Stimulated activated CD8-positive, alpha-beta memory T cell treated with anti-CD3 and anti-CD28 coated beads, Interleukin-2, amount 100 ng/mL, for 48 hours (primary cell): Measurements from ENCODE around the gene PDXDC1.
A peak's percentile ranks its signal among the peaks of the same experiment; 100 is the strongest.
"Not testable (repeated sequence)": the region's sequence is repeated elsewhere in the genome, so short reads cannot be mapped to it uniquely, and the experiment has no call there.

ENCODE experiments used
- DNase-seq, 2 donors: peaks; one replicate each; pipeline ENCODE4 v3.0.0-alpha.2; 2020; ENCODE audit warnings: low read depth in 2 of 2

PDXDC1 gene

GRCh38 chr16:15133554-15133953 is 158.7 kb downstream of the PDXDC1 start:
- not testable (repeated sequence) for DNase-seq

DNA sequence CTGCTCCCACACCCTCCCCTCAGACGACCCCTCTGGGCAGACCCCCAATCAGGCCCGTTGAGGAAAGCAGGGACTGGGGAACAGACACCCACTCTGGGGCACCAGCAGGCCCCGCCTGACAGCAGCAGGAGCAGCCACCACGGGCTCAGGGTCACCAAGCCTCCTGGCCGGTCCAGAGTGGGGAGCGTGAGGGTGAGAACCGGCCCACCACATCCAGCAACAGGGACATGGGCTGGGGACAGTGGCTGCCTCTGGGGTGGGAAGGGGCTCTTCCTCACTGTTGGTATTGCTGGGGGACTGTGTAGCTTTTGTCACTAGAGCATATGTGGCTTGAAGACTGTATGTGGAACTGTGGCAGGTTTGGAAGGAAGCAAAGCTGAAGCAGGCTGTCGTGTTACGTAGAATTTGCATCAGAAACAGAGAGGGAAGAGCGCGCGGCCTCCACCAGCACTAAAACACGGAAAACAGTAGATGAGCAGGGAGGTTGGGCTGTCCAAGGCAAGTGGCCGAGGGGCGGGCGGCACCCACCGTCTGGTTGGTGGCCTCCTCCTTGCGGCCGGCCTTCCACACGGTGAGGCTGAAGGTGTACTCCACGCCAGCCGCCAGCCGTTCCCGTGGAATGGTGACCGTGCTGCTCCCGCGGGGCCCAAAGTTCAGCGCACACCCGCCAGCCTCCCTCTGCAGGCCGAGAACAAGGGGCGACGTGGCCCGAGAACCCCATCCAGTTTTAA is 160.1 kb downstream of the PDXDC1 start:
- DNase-seq: not testable (repeated sequence)

GRCh38 chr16:15135483-15136360 is 160.9 kb downstream of the PDXDC1 start:
- DNase-seq: not testable (repeated sequence)

DNA sequence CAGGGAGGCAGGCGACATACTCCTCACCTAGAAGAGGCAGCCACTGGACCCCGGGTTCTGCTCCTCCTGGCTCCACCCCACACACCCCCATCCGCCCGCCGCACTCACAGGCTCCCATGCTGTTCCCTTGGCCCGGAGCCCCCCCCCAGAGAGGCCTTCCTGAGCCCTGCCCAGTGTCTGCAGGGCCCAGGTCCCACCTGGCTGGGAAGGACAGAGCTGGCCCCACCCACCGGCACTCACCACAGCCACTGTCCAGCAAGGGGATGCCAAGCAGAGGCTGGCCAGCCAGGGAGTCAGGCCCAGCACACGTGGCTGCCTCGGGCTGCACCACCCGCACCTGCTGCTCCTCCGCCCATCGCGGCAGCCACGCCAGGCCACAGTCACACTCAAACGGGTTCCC is 162.7 kb downstream of the PDXDC1 start:
- not testable (repeated sequence) for DNase-seq

- not testable (repeated sequence) for DNase-seq
Observed at GRCh38 chr16:15140444-15141365, 165.9 kb downstream of the PDXDC1 start.

DNA sequence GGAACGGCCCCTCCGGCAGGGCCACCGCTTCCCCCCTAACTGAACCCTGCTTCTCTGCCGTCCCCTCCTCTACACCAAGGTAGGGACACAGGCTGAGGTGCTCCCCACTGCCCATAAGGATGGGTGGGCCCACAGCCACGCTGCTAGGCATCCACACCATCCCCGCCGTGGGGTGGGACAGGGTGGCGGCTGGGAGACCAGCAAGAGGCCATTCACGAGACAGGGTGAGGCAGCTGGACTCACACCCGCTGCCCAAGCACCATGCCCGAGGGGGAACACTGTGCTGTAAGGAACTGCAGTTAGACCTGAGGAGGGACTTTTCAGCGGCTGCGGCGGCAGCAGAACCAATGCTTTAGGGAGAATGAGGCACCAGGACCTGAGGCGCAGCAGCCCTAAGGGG is 166.8 kb downstream of the PDXDC1 start:
- DNase-seq: no peak

DNA sequence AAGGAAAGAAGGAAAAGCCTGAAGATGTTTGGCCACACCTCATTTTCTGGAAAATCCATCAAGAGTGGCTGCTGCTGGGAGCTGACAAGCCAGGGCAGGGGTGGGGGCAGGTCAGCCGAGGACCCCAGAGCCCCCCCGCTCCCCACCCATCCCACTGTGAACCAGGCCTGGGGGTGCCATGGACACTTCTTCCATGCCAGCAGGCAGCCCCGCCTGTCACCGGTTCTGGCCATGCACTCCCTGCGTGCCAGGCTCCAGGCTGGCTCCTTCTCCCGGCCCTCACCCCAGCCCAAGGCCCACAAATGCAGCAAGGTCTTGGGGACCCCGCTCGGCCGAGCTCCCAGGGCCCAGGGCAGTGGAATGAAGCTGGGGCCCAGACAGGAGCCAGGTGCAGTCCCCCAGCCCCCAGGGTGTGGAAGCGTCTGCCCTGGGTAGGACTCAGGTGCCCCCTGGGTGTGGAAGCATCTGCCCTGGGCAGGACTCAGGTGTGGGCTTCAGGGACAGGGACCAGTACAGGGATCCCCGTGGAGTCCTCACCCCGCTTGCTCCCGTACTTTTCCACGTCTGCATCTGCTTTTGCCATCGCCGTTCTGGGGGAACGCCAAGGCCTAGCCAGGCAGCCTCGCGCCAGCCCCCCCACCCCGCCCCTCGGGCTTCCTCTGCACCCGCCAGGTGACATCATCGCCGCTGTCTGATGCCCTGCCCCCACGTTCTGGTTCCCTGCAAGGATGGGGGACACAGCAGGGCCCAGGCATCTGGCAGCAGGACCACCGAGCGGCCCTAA is 167.5 kb downstream of the PDXDC1 start:
- DNase-seq: not testable (repeated sequence)

DNA sequence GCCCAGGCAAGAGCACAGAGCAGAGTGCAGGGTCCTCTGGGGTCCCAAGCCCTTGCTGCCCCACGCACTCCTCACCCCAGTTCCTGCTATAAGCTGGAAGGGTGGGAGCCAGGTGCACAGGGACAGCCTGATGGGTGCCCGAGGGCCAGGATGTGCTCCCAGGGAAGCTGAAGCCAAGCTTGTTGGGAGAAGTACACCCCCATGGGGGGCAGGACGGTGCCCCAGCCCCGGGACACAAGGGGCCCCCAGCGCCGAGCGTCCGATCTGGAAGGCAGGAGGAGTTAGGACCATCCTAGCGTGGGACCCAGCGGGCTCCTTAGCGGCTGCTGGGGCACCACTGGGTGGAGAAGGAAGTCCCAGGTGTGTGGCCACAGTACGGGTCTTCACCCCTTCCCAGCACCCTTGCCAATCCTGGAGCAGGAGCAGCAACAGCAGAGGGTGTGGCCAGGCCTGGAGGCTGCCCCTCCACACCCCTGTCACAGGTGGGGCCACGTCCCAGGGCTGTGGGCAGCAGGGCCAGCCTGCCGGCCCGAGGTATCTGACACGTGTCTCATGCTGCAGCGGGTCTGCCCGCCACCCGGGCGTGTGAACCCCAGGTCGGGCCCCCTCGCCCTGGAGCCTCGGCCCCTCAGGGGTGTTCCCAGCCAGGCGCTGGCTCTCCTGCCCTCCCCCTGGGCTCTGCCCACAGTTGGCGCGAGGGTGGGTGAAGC is 168.2 kb downstream of the PDXDC1 start:
- DNase-seq: not testable (repeated sequence)

GRCh38 chr16:15143601-15144091 is 168.8 kb downstream of the PDXDC1 start:
- DNase-seq: not testable (repeated sequence)

- DNase-seq: not testable (repeated sequence)
Observed at GRCh38 chr16:15144092-15144631, 169.3 kb downstream of the PDXDC1 start.

DNA sequence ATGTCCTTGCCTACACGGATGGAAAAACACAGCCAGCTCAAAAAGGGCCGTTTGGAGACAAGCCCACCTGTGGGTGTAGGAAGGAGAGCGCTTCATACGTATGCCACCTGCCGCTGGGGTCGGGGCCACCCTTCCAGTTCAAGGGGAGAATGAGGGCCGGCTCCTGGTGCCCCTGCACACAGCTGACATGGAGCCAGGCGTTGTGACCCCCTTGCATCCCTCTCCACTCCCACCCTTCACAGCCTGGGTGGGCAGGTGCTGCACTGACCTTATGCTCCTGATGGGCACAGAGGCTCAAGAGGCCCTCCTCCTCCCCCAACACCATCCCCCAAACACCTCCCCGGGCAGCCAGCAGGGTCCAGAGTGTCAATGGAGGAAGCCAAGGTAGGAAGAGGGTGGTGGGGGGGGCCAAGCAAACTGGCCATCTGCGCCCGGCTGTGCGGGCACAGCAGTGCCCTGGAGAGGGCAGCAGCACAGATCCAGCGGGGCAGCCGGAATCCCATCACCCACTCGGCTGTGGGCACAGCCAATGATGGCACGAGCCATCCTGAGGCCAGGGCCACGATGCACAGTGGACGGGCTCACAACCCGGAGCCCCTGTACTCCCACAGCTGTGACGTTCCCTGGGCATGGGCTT is 170.1 kb downstream of the PDXDC1 start:
- not testable (repeated sequence) for DNase-seq

- not testable (repeated sequence) for DNase-seq
Observed at GRCh38 chr16:15145418-15146263, 170.8 kb downstream of the PDXDC1 start.

DNA sequence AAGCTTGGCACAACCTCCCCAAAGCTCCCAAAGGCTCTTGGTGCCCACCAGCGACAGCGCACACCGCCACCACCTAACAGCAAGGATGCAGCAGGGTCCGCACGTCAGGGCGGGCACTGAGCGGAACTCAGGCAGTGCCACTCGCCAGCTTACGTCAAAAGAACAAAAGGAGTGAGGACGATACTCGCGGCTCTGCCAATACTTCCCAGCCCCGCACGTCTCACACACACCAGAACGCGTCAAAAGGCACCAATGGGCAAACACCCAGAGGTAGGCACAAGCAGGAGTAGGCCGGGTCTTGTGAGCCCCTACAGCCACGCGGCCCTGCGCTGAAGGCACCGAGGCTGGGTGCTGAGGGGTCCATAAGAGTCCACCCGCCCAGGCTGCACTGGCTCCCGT is 171.4 kb downstream of the PDXDC1 start:
- DNase-seq: not testable (repeated sequence)

DNA sequence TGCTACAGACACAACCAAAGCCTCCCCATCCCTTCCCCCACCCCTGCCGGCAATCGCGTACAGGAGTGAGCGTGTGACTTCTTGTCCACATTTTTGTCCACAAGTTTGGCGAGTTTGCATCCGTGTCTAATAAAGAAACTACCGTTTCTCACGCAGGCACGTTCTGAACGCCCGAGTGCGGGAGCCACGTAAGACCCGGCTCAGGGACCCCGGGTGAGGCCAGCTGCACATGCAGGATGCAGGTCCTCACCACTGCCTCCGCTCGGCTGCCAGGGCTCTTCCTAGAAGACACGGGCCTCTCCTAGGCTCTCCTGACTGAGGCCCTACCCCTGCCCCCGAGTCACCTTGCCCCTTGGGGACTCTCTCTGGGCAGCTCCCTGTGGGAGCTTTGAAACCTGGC is 174.0 kb downstream of the PDXDC1 start:
- not testable (repeated sequence) for DNase-seq

DNA sequence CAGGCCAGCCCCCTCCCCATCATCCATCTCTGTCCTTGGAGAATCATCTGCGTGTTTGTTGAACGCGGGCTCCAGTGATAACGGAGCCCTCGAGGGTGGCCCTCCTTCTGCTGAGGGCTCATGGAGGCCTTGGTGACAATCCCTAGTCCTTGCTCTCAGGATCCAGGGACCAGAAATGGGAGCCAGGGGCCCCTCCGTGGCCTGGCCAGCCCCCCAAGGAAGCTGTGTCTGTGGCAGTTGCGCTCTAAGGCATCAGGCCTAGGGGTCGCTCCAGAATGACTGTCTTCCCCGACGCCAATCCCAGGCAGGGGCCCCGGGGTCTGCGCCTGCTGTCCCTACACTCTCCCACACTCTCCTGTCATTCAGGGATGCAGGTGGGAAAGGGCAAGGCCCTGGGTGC is 174.4 kb downstream of the PDXDC1 start:
- DNase-seq: not testable (repeated sequence)

DNA sequence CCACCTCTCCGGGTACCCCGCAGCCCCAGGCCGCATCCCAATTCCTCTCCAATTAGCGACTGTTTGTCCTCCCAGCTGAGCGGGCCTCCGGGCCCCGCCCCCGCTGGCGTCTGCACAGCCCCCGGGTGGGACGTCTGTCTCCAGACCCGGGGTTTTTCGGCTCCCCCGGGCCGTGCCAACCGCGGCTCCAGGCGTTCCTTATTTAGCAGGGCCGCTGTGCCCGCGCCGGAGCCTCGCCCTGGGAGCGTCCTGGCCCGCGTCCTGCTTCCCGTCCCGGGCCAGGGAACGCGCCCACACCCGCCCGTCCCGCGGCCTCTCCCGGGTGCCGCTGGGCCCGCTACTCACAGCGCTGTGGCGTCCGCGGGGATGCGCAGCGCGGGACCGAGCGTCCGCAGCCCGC is 179.2 kb downstream of the PDXDC1 start:
- DNase-seq: peak in 1 of 2 donors; percentile 30

DNA sequence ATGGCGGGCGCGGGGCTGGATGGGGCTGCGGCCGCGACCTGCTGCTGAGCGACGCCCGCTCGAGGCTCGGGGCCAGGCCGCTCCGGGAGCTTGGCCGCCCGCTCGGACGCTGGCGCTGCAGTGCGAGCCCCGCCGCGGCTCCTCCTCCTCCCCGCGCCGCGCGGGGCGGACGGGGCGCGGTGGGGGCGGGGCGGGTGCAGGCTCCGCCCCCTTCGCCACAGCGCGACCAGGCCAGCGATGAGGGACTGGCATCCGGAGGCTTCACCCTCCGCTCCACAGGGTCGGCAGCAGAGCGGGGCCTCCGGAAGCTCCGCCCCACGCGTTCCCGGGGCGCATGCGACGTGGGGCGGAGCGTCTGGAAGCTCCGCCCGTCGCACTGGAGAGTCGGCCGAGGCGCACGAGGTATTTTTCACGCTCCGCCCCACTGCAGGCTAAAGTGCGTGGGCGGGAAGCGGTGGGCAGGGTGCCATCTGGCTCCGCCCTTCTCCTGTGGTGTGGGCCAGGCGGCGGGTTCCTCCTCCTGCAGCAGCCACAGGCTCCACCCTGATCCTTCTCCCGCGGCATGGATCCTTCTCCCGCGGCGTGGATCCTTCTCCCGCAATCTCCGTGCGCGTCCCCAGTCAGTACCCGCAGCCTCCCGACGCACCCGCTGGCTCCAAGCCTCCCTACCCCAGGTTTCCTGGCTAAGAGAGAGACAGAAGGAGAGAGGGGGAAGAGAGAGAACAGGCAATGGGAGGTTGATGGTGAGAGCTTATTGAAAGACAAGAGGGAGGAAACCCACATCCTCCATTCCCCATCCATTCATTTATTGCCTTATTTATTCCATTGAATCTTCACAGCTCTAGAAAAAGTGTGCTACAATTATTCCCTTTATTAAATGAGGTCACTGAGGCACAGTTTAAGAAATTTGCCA is 180.1 kb downstream of the PDXDC1 start:
- DNase-seq: peak; percentile 69 to 83
